GM21360 (cell line): ENCODE measurements around the gene CLDN10.
"Not testable (repeated sequence)": the region's sequence is repeated elsewhere in the genome, so short reads cannot be mapped to it uniquely, and the experiment has no call there.

Experiments
- ATAC-seq: cut with Tn5 transposase; IDR thresholded peaks from one replicate; pipeline ENCODE4 v1.9.1; 2021; ENCODE audit warnings: mild to moderate bottlenecking, moderate library complexity; ENCODE audit not compliant: unreplicated experiment

Gene CLDN10

GRCh38 chr13:95552539-95553441 is at the start of gene CLDN10:
Gene CLDN10, plus strand, starts transcription at chr13:95552720. Its CDS starts 34 bp downstream, at chr13:95552754.
- no peak for ATAC-seq

- no peak for ATAC-seq
These were observed 48.9 kb upstream of the CLDN10 start for GRCh38 chr13:95503662-95504061.

- no peak for ATAC-seq
These were observed 47.3 kb upstream of the CLDN10 start for GRCh38 chr13:95505265-95505664.

GRCh38 chr13:95505986-95506385 is 46.5 kb upstream of the CLDN10 start:
- no peak for ATAC-seq

- ATAC-seq: no peak
These were observed 44.5 kb upstream of the CLDN10 start for GRCh38 chr13:95507991-95508390.

- ATAC-seq: no peak
These were observed 43.5 kb upstream of the CLDN10 start for GRCh38 chr13:95508996-95509395.

- no peak for ATAC-seq
These were observed 42.8 kb upstream of the CLDN10 start for GRCh38 chr13:95509521-95510310.

- ATAC-seq: no peak
These were observed 41.6 kb upstream of the CLDN10 start for GRCh38 chr13:95510950-95511349.

- no peak for ATAC-seq
These were observed 40.1 kb upstream of the CLDN10 start for GRCh38 chr13:95512424-95512823.

GRCh38 chr13:95512957-95513356 is 39.6 kb upstream of the CLDN10 start:
- no peak for ATAC-seq

- ATAC-seq: not testable (repeated sequence)
These were observed 36.9 kb upstream of the CLDN10 start for GRCh38 chr13:95515606-95516005.

- ATAC-seq: no peak
These were observed 36.5 kb upstream of the CLDN10 start for GRCh38 chr13:95516021-95516420.

GRCh38 chr13:95516492-95516891 is 36.0 kb upstream of the CLDN10 start:
- no peak for ATAC-seq

GRCh38 chr13:95523598-95523997 is 28.9 kb upstream of the CLDN10 start:
- no peak for ATAC-seq

GRCh38 chr13:95524264-95524901 is 28.1 kb upstream of the CLDN10 start:
- ATAC-seq: no peak

- ATAC-seq: no peak
These were observed 24.6 kb upstream of the CLDN10 start for GRCh38 chr13:95527955-95528354.

GRCh38 chr13:95530178-95530577 is 22.3 kb upstream of the CLDN10 start:
- ATAC-seq: no peak

GRCh38 chr13:95533545-95534160 is 18.9 kb upstream of the CLDN10 start:
- no peak for ATAC-seq

GRCh38 chr13:95535243-95535642 is 17.3 kb upstream of the CLDN10 start:
- peak; percentile 86 for ATAC-seq

- no peak for ATAC-seq
These were observed 15.8 kb upstream of the CLDN10 start for GRCh38 chr13:95536632-95537241.

- ATAC-seq: no peak
These were observed 11.6 kb upstream of the CLDN10 start for GRCh38 chr13:95540888-95541287.
